DMS114 treated with DMSO at 0.1 percent for 48 hours (cell line): ENCODE results near the gene PIK3C3.
"Not testable (repeated sequence)": the region's sequence is repeated elsewhere in the genome, so short reads cannot be mapped to it uniquely, and the experiment has no call there.

ENCODE experiments used
- DNase-seq: peaks from one replicate; lab custom pipeline; 2025; ENCODE audit not compliant: unreplicated experiment; lab: John Stamatoyannopoulos, UW

Gene PIK3C3

GRCh38 chr18:41965634-41966255 lies 10.7 kb downstream of the PIK3C3 start:
- no peak for DNase-seq

DNA sequence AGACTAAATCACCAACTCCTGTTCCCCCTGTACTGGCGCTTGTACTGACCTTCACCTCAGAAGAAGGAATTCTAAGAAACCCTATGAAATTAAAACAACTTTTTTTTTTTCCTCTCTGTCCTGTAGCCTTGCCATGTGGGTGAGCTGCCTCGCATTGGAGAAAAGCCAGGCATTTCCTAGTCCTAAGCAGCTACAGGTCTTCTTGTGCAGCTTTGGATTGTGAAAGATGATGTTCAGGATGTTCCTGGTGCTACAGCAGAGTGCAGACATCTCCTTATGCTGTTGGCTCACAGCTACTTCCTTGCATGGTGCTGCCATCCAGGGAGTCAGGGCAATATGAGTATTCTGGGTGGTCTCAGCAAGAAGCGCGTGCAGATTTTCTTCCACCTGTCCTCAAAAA lies 11.9 kb downstream of the PIK3C3 start:
- no peak for DNase-seq

DNA sequence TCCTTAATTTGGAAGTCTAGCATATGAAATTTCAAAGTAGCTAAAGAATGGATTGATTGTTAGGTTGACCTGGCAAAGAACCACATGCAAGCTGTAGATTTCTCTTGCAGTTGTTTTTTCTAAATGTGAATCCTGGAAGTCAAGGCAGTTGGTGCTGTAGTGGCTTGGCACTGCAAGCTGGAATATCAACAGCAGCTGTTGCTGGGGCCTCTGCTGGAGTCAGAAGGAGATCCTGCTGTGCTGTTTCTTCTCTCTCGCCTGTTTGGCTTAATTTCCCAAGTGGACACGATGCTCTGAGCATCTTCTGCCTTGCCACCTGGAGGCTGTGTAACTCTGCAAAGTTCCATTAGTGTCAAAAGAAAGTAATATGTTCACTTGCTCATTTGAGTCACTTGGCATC lies 12.6 kb downstream of the PIK3C3 start:
- DNase-seq, result no peak

GRCh38 chr18:41969881-41970280 lies 14.8 kb downstream of the PIK3C3 start:
- no peak for DNase-seq

DNA sequence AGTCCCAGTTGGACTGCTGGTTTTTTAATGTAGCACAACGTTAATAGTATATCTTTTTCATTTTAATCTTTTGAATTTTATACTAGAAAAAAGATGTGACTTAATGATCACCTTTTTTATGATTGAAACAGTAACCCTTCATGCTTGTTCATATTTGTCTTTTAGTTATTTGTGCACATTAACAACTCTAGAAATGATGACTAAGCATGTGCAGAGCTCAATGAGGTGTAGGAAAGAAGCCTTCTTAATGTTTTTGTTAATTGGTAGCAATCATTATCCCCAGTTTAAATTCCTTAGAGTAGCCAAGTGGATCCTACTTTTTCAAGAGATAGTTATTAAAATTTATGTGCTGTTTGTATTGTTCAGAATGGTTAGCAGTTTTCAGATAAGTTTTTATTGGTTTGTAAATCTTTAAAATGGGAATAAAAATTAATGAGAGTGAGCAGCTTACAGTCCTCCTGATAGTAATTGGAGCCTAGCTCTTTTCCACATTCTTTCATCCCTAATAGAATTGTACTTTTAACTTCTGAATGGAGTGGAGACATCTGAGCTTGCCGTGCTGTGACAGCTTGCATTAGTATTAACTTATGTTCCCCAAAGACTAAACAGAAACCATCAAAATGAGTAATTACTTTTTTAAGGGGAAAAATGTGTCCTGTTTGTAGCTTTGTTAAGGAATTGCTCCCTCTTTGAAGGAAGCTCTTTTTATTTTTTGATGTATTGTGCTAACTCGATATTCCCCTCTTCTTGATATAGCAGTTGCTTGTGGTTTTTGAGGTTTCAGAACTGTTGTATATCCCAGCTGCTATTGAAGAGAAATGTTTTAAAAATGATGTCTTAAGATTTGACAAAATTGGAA lies 17.3 kb downstream of the PIK3C3 start:
- no peak for DNase-seq

- no peak for DNase-seq
Observed at GRCh38 chr18:41973983-41974382, 18.9 kb downstream of the PIK3C3 start.

DNA sequence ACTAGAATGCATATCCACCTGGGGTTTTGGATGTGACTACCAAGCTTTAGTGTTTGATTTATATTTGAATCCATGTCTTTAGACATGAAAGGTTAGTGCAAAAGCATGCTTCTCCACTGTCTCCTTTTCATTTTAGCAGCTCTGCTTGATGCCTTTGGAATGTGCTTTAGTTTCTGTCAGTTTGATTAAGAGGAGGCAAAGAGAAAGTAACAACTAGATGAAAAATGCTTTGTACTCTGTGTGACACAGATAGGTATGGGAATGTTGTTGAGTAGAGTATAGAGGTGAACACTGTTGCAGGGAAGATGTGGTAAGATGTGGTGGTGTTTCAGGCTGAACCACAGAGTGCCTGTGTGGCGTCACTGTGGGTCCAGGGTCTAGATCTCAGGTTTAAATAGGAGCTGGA lies 19.8 kb downstream of the PIK3C3 start:
- DNase-seq, result no peak

- no peak for DNase-seq
Observed at GRCh38 chr18:41975284-41975683, 20.2 kb downstream of the PIK3C3 start.

- no peak for DNase-seq
Observed at GRCh38 chr18:41977233-41977632, 22.2 kb downstream of the PIK3C3 start.

DNA sequence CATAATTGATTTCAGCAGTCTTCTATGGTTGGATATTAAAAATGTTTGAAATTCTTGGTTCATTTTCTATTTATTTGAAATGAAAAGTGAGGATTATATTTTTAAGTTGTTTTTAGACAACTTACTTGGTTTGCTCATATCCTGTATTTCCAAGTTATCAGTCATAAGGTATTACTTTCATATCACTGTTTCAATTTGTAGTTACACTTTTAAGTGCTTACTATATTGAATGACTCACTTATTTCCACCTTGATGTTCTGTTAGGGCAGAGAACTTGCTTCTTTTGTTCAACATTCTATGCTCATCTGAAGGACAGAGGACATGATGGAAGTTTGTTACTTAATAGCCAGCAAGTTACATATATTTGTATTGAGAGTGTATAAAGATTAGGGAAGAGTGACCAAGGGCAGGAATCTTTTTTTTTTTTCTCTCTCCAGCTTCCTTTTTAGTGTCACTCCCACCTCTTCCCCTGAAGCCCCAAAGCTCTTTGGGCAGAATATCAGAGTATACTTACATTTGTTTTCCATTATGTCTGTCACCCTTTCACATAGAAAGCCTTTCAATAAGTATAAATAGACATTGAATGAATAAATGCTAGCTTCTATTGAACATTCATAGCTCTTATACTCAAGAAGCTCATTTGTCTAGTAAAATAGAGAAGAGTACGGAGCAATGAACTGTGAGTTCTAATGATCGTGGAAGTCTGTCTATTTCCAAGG lies 28.1 kb downstream of the PIK3C3 start:
- DNase-seq, result no peak

DNA sequence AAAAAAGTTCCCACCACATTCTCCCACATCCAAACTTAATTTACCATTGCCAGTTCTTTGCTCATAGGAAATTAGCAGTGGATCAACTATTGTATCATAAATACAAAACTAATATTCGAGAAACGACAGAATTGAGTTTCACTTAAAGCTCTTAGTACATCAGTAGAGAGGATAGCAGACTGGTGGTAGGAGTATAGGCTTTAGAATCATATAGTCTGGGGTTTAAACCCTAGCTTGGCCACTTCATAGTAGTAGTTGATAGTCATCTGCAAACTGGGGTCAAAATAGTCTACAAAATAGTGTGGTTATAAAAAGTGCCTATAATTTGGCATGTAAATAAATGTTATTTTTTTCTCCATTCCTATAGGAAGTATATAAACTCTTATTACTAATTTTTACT lies 30.9 kb downstream of the PIK3C3 start:
- no peak for DNase-seq

GRCh38 chr18:41989508-41989907 lies 34.5 kb downstream of the PIK3C3 start:
- DNase-seq, result no peak

- DNase-seq, result no peak
Observed at GRCh38 chr18:41992066-41992465, 37.0 kb downstream of the PIK3C3 start.

DNA sequence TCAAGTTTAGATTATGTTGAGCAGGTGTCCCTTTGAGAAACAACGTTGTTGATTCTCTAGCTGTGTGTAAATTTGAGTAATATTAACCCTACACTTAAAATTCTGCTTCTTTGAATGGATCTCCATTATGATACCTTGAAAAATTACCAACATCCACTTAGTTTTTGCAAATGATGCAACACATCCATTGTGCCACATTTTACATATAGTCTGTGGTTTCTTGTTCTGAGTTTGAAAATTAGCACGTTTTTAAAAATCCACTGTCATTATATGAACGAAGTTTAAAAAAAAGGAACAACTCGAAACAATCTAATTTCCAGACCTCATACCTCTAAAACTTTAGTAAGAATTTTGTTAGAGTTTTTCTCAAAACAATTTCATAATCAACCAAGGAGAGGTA lies 37.7 kb downstream of the PIK3C3 start:
- no peak for DNase-seq

GRCh38 chr18:41993151-41993550 lies 38.1 kb downstream of the PIK3C3 start:
- no peak for DNase-seq

GRCh38 chr18:41996020-41996419 lies 41.0 kb downstream of the PIK3C3 start:
- DNase-seq, result no peak

GRCh38 chr18:41999751-42000150 lies 44.7 kb downstream of the PIK3C3 start:
- DNase-seq, result no peak

DNA sequence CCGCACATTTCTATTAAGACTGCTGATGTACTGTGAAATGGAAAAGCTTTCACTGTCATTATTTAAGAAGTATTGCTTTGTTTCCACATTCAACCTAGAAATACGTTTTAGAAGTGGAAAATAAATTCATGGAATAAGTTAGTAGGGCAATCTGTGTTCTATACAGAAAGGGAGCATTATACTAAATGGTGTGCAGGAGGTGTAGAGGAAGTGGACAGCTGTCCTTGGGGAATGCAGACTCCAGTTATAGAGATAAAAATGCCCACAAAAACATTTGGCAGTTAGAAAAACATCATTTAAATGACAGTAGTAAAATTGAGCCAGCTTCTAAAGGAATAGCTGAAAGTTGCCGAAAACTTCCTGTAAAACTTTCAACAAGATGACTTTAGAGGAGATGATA lies 46.8 kb downstream of the PIK3C3 start:
- DNase-seq, result no peak

DNA sequence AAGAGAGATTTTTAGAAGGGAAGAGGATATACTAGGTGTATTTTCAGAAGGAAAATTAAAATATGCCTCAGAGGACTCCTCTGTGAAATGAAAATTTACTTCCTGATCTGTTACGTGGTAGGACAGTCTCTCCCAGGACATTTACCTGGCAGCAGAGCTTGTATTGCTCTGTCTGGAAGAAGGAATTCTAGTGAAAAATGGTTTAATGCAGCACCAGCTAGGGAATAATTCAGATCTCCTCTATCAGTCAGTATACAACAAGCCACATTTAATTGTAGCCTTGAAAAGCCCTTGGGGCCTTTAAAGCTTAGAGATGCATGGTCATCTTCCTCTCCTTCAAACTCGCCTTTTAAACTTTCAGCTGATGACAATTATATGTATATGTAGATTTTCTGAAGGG lies 49.6 kb downstream of the PIK3C3 start:
- no peak for DNase-seq

GRCh38 chr18:42005782-42006181 lies 50.7 kb downstream of the PIK3C3 start:
- no peak for DNase-seq

DNA sequence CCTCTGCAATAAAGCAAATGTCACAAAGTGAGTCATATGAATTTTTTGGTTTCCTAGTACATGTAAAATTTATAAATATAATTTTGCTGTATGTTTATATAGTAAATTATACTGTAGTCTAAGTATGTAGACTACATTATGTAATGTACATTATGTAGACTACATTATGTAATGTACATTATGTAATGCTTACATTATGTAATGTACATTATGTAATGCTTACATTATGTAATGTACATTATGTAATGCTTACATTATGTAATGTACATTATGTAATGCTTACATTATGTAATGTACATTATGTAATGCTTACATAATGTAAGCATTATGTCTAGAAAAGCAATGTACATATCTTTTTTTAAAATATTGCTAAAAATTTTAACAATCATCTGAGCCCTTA lies 54.4 kb downstream of the PIK3C3 start:
- not testable (repeated sequence) for DNase-seq

- DNase-seq, result no peak
Observed at GRCh38 chr18:42011053-42011452, 56.0 kb downstream of the PIK3C3 start.
